Ishikawa (cell line): ENCODE measurements around the gene DSTN.

ENCODE experiments used
- CEBPB ChIP-seq: IDR thresholded peaks from 2 replicates; pipeline ENCODE4 v1.6.1; 2012
- CREB1 ChIP-seq: IDR thresholded peaks from 2 replicates; pipeline ENCODE4 v1.6.1; 2012; ENCODE audit warnings: low read depth
- EGR1 ChIP-seq: IDR thresholded peaks from 2 replicates; pipeline ENCODE4 v1.6.1; 2012
- EP300 ChIP-seq: IDR thresholded peaks from 2 replicates; pipeline ENCODE4 v1.6.1; 2012; ENCODE audit warnings: borderline replicate concordance
- FOXM1 ChIP-seq: IDR thresholded peaks from 2 replicates; pipeline ENCODE4 v1.6.1; 2012; ENCODE audit warnings: low read depth, borderline replicate concordance
- NFIC ChIP-seq: IDR thresholded peaks from 2 replicates; pipeline ENCODE4 v1.6.1; 2012
- RAD21 ChIP-seq: IDR thresholded peaks from 2 replicates; pipeline ENCODE4 v1.6.1; 2012; ENCODE audit warnings: low read depth
- TAF1 ChIP-seq: IDR thresholded peaks from 2 replicates; pipeline ENCODE4 v1.6.1; 2012; ENCODE audit warnings: low read depth, mild to moderate bottlenecking
- TCF12 ChIP-seq: IDR thresholded peaks from 2 replicates; pipeline ENCODE4 v1.6.1; 2012; ENCODE audit warnings: low read depth
- TEAD4 ChIP-seq: IDR thresholded peaks from 2 replicates; pipeline ENCODE4 v1.6.1; 2012
- YY1 ChIP-seq: IDR thresholded peaks from 2 replicates; pipeline ENCODE4 v1.6.1; 2012; ENCODE audit warnings: low read depth
- ZBTB7A ChIP-seq: IDR thresholded peaks from 2 replicates; pipeline ENCODE4 v1.6.1; 2012; ENCODE audit warnings: low read depth
- TF ChIP-seq, protein P1 (sequence below): IDR thresholded peaks from 2 replicates; pipeline ENCODE4 v1.6.1; 2012
- TF ChIP-seq, protein P2 (sequence below): IDR thresholded peaks from 2 replicates; pipeline ENCODE4 v1.6.1; 2012; ENCODE audit warnings: low read depth, mild to moderate bottlenecking
- TF ChIP-seq, protein P3 (sequence below): IDR thresholded peaks from 2 replicates; pipeline ENCODE4 v1.6.1; 2012

The DSTN gene

DNA sequence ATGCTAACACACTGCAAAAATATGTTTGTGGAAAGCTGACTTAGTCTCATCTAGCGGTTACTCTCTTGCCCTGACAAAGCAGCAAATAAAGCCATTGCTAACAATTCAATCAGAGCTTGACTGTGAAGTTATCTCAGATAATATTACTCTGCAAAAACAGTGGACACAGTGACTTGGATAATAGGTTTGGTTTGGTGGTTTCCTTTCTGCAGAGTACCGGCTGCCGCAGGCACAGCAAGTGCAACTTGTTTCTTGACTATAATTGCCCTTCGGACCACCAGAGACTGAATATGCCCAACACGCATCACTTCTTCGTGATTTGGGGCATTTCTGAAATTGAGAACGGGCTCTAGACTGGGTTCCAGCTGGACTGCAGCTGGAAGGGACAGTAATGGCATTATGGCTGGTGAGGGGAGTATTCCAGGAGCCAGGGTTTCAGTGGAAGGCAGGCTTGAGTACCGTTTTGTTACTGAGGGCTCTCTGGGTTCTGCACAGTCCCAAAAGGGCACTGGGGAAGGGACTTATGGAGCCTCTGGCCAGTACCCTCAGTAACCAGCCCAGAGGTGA, 40.0 kb downstream of the DSTN start:
- TF ChIP-seq YY1: no peak
- no peak for TF ChIP-seq ZBTB7A
- TF ChIP-seq, protein P1, sequence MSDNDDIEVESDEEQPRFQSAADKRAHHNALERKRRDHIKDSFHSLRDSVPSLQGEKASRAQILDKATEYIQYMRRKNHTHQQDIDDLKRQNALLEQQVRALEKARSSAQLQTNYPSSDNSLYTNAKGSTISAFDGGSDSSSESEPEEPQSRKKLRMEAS: no peak
- TF ChIP-seq EGR1: no peak
- no peak for TF ChIP-seq FOXM1
- TF ChIP-seq CREB1: no peak

DNA sequence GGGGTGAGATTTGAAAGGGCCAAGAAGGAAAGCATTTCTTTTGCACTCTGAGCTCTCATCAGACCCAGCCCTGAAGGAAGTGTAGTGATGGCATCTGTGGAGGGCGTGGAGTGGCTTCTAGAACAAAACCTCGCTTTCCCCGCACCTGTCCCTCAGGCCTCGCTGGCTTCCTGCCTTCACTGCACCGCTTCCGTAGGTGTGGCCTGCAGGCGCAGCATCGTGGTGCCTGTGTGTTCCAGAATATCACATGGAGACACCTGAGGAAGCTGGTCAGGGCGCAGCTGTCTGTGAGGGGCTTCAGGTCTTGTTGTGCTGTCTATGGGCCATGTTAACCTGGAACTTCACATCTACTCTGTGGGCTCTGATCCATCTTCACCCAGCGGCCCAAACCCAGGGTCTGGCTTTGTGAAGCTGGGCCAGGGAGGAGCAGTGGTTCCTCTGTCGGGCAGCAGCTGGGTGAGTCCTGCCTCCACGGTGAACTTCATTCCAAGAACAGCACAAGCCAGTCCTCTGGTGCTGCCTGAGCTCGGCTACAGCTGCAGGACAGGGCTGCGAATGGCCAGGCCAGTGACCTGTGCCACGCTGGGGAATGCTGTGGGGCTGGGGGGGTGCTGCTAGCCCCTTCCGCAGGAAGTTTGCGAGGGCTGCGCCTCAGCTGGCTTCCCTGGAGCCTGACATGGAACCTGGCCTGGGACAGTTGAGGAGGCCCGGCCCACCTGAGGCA, 40.9 kb downstream of the DSTN start:
- no peak for TF ChIP-seq YY1
- TF ChIP-seq TCF12: no peak
- TF ChIP-seq CREB1: no peak
- no peak for TF ChIP-seq TEAD4
- TF ChIP-seq RAD21: no peak
- no peak for TF ChIP-seq TAF1
- no peak for TF ChIP-seq NFIC
- TF ChIP-seq, protein P2, sequence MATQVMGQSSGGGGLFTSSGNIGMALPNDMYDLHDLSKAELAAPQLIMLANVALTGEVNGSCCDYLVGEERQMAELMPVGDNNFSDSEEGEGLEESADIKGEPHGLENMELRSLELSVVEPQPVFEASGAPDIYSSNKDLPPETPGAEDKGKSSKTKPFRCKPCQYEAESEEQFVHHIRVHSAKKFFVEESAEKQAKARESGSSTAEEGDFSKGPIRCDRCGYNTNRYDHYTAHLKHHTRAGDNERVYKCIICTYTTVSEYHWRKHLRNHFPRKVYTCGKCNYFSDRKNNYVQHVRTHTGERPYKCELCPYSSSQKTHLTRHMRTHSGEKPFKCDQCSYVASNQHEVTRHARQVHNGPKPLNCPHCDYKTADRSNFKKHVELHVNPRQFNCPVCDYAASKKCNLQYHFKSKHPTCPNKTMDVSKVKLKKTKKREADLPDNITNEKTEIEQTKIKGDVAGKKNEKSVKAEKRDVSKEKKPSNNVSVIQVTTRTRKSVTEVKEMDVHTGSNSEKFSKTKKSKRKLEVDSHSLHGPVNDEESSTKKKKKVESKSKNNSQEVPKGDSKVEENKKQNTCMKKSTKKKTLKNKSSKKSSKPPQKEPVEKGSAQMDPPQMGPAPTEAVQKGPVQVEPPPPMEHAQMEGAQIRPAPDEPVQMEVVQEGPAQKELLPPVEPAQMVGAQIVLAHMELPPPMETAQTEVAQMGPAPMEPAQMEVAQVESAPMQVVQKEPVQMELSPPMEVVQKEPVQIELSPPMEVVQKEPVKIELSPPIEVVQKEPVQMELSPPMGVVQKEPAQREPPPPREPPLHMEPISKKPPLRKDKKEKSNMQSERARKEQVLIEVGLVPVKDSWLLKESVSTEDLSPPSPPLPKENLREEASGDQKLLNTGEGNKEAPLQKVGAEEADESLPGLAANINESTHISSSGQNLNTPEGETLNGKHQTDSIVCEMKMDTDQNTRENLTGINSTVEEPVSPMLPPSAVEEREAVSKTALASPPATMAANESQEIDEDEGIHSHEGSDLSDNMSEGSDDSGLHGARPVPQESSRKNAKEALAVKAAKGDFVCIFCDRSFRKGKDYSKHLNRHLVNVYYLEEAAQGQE: no peak
- no peak for TF ChIP-seq ZBTB7A
- no peak for TF ChIP-seq EGR1
- TF ChIP-seq EP300: no peak

DNA sequence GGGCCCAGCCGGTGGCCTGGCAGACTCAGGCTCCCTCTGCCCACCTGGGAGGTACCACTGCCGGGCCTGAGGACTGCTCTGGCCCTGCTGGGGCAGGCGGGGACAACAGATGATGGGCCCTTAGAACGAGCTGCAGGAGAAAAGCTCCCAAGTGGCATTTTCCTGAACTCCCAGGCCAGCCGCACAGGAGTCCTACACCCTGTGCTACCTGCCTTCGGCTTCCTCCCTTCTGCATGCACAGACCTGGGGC, 41.3 kb downstream of the DSTN start:
- TF ChIP-seq FOXM1 (no peak), NFIC (no peak), TAF1 (no peak), CEBPB (no peak), EGR1 (no peak), TEAD4 (no peak), TCF12 (no peak), EP300 (no peak), CREB1 (no peak), RAD21 (no peak), ZBTB7A (no peak), YY1 (no peak)
- TF ChIP-seq, protein P3, sequence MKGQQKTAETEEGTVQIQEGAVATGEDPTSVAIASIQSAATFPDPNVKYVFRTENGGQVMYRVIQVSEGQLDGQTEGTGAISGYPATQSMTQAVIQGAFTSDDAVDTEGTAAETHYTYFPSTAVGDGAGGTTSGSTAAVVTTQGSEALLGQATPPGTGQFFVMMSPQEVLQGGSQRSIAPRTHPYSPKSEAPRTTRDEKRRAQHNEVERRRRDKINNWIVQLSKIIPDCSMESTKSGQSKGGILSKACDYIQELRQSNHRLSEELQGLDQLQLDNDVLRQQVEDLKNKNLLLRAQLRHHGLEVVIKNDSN: no peak
- TF ChIP-seq, protein P1: no peak
- TF ChIP-seq, protein P2: no peak

DNA sequence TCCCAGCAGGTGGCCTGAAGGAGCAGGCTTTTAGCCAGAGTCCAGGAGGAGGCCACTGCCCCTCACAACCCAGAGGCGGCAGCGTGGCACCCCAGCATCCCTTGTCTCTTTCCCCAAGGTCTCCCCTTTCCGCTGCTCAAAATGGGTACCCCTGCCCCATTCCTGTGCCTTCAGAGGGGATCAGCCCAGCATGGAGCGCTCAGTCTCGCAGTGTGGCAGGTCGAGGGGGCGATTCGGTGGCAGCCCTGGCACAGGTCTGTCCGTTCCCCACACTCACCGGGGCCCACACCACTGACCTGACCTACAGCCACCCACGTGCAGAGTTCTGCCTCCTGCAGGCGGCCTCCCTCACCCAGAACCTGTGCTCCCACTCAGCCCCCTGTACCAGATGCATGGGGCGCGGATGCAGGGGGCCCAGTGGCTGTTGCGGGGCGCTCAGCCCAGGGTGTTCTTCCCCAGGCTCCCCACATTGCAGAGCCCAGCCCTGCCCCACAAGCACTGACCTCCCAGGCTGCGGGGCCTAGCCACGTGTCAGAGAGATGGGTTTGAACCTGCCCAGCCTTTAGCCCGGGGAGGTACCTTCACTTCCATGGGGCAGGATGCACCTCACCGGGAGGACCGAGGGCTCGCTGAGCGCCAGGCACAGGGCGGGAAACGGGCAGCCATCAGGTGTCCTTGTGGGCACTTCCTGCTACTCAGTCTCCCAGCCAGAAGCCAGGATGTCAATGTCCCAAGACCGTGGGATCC, 41.8 kb downstream of the DSTN start:
- TF ChIP-seq CEBPB (no peak), TAF1 (no peak), TEAD4 (no peak), RAD21 (no peak), EP300 (no peak), FOXM1 (no peak), EGR1 (no peak), YY1 (no peak), CREB1 (no peak), TCF12 (no peak), NFIC (no peak)
- TF ChIP-seq, protein P3: no peak
- TF ChIP-seq, protein P1: no peak

DNA sequence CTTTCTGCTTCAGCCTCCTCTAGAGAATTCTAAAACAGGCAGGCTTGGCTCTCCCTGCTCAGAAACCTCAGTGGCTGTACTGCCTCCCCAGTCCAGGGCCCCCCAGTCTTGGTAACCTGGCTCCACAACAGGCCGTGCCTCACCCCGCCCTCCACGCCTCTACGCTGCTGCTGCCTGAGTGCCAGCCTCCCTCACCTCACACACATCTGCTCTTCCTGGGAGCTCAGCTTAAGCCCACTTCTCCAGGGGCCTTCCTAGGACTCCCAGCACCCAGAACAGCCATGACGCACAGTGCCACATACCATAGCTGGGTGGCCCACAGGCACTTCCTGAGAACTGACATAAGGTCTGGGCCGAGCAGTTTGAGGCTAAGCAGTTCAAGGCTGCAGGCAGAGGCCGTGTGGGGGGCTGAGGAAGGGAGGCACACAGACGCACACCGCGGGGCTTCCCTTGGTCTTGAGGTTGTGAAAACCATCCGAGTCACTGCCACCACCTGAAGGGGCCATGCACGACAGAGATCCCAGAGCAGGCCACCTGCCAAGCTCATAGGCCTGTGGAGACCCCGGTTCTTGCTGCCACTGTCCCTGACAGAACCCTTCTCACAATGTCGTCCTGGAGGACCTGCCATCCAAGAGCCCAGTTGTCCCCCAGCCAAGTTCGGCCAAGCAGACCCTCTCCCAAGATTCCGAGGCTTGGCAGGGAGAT, 42.6 kb downstream of the DSTN start:
- TF ChIP-seq TCF12: no peak
- TF ChIP-seq EGR1: no peak
- TF ChIP-seq, protein P1: no peak
- no peak for TF ChIP-seq FOXM1
- TF ChIP-seq EP300: no peak
- no peak for TF ChIP-seq NFIC
- no peak for TF ChIP-seq CEBPB
- no peak for TF ChIP-seq RAD21
- no peak for TF ChIP-seq ZBTB7A
